Activated T-helper 9 cell treated with anti-CD3 and anti-CD28 coated beads, Interleukin-2, amount 50 U/mL, for 16 hours (primary cell): Measurements from ENCODE around the gene AHNAK.

Source experiments
- DNase-seq: peaks from one replicate; pipeline ENCODE4 v3.0.0-alpha.2; 2020; ENCODE audit warnings: low read depth

Gene AHNAK

DNA sequence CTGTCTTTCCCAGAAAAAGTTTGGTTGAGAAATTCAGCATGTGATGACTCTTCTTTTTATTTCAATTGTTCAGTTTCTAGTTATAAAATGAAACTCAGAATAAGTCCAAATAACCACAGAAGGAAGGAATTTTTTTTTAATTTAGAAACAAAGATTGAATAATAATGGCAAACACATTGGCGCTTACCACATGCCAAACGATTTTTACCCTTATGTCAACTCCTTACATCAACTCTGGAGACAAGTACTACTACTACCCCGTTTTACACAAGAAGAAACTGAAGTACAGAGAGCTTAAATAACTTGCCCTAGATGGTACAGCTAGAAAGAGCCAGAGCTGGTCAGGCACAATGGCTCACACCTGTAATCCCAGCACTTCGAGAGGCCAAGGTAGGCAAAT, 52.4 kb downstream of the AHNAK start:
- DNase-seq, result no peak

DNA sequence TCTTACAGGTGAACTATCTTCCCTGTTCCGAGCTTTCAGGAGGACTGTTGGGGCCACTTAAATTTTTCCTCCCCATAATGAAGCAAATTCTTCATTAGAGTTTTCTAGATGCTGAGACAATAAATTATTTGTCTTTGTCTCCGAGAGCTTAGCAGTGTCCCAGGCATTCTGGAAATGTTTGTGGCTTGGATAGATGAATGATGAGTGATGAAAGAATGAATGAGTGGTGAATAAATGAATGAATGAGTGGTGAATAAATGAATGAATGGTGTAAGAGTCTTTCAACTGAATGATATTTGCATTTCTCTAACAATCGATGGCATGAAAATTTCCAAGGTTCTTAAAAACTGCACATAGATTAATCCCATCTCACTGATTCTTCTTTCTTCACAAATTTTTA, 52.8 kb downstream of the AHNAK start:
- no peak for DNase-seq

DNA sequence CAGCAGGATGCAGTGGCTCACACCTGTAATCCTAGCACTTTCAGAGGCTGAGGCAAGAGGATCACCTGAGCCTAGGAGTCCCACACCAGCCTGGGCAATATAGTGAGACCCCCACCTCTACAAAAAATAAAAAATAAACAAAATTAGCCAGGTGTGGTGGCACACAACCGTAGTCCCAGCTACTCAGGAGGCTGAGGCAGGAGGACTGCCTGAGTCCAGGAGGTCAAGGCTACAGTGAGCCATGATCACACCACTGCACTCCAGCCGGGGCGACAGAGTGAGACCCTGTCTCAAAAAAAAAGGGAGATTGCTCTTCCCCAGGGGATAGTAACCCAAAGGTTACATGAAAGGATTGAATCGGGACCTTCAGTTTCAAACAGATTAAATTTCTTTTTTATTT, 54.0 kb downstream of the AHNAK start:
- DNase-seq, result no peak

DNA sequence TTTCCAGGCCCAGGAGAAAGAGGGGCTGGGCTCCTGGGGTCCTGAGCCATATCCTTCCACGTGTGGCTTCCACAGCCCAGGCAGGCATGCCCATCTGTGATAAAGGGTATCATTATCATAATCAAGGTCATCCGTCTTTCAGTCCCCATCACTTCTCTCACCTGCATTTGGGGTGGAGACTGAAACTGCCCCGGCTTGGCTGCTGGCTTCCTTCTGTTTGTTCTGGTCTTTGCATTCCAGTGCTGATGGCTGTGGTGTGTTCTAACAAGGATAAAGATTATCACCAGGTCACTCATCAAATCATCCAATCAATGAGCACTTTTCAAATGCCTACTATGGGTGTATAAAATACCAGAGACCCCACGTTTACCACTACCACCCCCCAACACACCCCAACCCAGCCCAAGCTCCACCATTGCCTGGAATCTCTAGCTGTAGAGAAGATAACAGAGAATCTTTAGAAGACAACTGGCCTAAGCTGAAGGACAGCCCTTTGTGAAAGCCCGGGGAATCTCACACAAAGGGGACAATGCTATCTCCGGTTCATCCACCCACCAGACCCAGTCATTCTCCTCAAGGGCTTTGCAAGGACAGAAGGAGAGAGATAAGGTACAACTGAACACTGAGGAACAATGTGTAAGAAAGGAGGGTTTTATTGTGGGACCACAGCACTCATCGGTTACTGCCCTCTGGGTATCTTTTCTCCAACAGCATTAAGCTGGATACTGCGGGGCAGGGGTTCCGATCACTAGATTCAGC, 54.9 kb downstream of the AHNAK start:
- DNase-seq, result no peak

DNA sequence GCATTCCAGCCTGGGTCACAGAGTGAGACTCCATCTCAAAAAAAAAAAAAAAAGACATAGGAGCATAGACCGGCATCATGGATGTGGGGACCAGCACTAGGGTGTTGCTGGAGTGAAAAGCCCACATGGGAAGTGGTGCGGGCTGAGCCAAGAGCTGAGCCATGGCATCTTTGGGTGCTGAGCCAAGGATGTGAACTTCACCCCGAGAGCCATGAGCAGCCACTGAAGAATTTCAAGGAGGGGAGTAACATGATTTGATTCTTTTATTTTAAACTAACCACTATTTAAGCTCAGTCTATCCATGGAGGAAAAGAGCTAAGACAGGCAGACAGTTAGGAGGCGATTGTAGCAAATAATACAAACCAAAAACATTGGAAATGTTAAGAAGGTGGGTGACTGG, 57.4 kb downstream of the AHNAK start:
- DNase-seq, result no peak

DNA sequence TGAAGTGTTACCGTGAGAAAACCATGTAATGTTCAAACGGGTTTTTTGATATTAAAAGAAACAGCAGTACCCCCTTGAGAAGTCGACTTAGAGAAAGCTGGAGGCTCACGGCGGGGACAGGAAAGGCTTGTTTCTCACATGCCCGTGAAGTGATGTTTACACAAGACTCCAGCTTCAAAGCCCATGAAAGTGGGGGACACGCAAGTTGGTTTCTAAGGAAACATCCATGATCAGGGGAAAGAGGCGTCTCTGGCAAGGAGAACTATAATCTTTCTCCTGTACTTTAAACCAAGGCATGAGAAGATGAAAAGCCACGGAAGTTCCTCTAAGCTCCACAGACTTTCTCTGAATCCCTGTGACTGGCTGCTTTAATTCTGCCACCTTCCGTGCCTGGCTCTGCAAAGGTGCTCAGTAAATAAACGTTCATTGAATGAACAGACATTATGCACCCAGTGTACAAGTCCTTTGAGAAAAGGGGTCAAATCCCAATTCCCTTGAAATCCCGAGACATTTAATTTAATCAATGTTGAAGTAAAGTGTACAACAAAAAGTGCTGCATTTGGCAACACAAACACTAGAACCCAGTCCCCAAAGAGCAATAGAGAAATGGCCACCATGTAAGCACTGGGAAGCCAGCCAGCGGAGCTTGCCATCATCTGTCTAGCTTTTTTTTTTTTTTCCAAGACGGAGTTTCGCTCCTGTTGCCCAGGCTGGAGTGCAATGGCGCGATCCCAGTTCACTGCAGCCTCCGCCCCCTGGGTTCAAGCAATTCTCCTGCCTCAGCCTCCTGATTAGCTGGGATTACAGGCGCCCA, 58.7 kb downstream of the AHNAK start:
- no peak for DNase-seq

DNA sequence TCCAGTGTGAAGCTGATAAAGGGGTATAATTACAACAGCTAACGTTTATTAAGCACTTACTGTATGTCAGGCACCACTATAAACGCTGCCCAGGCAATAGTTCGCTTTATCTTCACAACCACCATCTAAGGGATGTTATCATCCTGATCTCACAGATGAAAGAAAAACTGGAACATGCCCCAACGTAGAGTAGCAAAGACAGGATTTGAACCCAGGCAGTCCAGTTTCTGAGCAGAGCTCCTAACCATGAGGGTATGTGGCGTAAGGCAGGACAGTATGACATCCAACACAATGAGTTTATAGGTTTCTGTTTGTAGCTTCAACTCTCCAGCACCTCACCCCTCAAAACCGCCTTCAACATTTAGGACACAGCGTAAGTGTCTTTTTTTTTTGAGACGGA, 59.5 kb downstream of the AHNAK start:
- no peak for DNase-seq

DNA sequence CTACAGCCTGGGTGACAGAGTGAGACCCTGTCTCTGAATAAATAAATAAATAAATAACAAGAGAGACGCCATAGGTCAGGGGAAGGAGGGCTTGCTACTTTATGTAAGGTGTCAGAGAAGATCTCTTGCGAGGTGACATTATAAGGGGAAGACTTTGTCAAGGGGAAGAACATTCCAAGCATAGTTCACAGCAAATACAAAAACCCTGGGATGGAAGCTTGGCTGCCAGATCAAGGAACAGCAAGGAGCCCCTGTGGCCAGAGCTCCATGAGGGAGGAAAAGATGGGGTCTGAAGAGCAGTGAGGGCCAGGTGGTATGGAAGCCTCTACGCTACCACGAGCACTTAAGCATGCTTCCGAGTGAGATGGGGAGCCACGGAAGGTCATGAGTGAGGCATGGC, 62.3 kb downstream of the AHNAK start:
- no peak for DNase-seq

DNA sequence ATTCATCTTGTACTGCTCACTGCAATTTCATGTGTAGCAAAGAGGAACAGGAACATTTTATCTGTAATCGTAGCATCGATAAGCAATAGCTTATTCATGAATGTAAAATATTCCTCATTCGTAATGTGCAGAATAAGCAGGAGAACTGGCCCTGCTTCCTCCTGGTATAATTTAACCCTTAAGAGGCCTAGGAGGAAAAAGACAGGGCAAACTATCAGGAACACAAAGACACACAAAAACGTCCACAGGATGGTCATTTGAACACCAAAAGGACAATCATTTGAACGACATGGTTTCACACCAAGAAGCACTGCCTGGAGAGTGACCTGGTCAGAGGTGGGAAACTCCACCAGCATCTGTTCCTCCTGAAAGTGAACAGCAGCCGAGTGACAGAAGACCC, 63.9 kb downstream of the AHNAK start:
- DNase-seq, result no peak

DNA sequence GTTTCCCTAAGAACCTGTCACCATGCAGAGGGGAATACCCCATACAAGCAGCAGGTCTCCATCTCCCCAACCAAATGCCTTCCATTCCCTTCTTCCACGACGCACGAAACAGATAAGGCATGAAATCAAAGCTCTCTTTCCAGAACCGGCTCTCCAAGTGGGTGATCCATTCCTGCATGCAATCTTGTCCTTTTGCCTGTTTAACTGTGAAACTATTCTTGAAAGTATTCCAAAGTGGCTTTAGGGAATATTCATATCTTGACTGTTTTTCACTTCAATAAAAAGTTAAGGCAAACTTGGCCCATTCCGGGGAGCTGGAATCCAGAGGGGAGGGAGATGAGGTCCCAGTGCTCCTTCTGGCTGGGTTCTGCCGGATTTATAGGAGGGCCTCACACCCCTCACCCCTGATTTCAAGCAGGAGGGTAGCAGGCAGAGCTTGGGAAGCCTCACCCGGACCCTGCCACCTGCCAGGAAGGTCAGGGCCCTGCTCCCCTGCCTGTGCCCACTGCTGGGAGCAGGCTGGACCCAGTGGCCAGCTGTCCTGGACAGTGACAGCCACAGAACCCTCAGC, 66.9 kb downstream of the AHNAK start:
- no peak for DNase-seq

DNA sequence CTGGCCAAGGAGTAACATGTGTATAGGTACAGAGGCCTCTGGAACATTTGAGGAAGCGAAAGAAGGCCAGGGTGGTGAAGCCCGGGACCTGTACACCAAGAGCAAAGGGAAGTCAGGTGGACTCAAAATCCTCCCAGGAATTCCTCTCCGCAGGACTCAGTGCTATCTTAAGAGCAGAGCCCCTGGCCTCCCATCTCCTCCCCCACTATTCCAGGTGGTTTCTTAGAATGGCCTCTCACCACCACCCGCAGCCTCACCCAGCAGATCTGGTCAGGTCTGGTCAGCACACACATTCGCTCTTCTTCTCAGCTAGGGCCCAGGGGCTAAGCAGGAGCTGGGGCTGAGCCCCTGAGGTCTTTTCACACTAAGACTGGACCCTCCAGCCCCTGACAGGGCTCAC, 68.7 kb downstream of the AHNAK start:
- no peak for DNase-seq

DNA sequence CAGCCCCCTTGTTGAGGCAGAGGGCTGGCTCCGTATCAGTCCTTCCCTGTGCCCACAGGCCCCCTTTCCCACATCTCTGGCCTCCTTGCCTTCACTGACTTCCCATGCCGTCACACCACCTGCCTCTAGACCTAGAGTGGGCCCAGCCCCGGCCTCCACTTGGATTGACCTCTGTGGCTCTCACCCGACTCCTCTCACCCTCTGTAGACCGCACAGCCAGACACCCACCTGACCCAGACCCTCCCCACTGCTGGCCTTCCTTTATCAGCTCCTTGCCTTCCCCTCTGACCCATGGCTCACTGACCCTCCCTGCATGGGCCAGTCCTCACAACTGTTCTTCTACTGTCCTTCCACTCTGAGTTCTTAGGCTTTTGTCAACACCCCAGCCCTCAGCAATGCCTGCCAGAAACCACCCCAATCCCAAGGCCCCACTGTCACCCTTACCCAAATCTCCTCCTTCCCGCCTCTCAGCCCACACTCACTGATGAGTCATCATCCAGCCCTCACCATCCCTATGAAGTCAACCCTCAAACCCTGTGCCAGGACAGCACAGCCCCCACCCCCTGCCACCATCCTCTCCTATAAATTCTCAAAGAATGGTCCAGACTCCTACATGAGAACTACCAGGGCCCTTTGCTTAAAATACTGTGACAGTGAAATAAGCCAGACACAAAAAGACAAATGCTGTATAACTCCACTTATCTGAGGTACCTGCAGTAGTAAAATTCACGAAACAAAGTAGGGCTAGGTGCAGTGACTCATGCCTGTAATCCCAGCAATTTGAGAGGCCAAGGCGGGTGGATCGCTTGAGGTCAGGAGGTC, 74.3 kb downstream of the AHNAK start:
- DNase-seq, result no peak

DNA sequence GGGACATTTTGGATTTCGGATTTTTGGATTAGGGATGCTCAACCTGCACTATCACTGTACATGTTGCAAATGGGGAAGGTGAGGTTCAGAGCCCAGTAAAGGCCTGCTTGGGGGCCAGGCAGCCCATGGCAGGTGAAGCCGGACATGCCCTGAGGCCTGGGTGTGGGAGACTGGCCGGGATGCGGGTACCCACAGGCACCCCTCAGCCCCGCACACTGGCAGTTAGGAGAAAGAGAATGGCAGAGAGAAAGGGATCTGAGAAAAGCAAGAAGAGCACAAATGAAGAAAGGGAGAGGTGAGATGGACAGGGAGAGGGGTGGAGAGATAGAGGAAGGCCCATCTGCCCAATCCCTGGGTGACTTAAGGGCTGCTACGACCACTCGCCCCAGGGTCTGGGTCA, 75.0 kb downstream of the AHNAK start:
- DNase-seq, result no peak

DNA sequence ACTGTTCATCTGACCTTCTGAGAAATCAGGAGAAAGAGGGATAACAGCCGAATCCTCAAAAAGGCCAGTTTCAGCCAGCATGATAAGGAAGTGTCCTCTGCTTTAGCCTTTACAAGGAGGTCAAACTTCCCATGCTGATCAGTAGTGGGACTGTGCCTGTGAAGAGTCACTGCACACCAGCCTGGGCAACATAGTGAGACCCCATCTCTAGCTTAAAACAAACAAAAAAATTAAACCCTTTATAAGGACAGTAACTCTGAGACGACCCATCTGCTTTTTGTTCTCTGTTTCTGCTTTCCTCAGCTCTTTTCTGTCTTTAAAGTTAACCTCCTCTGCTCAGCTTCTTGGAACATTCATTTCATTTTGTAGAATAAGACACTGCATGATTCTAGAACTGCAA, 78.0 kb downstream of the AHNAK start:
- DNase-seq, result no peak

DNA sequence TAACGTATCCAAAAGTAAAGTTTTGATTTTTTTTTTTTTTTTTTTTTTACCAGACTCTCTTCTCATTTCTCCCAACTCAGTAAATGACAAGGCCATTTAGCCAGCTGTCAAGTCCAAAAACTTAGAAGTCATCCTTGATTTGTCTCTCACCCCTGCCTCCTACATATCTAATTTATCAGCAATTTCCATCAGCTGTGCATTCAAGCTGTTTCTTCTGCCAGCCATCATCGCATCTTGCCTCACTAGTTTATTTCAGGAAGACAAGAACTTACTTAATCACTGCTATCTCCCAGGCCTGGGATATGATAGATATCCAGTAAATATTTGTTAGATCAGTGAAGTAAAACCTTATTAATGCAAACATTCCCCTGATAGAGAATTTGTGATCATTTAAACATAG, 80.2 kb downstream of the AHNAK start:
- no peak for DNase-seq

DNA sequence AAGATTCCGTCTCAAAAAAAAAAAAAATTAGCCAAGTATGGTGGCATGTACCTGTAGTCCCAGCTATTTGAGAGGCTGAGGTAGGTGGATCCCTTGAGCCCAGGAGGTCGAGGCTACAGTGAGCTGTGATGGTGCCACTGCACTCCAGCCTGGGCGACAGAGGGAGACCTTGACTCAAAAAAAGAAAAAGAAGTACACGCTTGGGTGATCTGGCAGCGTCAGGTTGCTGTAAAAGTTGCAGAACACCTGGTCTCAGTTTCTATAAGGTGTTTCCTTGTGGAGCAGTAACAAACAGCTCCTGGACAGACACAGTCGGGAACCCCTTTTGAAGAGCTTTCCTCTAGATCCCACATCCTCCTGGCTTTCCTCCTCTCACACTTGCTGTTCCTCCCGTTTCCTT, 82.0 kb downstream of the AHNAK start:
- no peak for DNase-seq

DNA sequence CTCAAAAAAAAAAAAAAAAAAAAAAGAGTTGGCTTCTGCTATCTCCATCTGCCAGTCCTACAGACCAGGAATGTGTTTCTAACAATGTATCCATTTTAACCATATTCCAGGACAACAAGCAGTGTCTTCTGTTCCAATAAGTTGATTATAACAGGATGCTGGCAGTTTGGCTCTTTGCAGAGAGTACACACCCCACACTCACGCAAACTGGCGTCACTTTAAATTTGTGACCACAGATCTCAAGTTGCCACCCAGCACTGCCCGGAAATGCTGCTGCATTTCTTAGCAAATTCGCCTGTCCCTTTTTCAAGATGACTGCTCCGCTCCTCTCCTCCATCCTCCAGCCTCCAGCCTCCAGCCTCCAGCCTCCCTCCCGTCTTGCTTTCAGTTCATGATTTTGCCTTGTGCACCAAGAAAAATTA, 83.5 kb downstream of the AHNAK start:
- no peak for DNase-seq

DNA sequence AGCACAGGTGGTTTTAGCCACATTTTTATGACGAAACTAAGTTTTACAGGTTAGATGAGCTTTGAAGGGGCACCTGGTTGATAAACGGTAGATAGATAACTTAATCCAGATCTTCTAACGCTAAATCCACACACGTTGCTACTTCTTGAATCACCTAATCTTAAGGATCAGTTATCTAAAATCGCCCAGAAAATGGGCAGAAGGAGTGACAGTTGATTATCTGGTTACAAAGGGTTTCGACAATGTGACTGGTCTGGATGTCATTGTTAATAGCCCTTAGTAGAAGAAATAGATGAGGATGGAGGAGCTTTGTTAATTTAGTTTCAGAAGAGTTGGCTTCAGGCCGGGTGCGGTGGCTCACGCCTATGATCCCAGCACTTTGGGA, 84.1 kb downstream of the AHNAK start:
- no peak for DNase-seq

DNA sequence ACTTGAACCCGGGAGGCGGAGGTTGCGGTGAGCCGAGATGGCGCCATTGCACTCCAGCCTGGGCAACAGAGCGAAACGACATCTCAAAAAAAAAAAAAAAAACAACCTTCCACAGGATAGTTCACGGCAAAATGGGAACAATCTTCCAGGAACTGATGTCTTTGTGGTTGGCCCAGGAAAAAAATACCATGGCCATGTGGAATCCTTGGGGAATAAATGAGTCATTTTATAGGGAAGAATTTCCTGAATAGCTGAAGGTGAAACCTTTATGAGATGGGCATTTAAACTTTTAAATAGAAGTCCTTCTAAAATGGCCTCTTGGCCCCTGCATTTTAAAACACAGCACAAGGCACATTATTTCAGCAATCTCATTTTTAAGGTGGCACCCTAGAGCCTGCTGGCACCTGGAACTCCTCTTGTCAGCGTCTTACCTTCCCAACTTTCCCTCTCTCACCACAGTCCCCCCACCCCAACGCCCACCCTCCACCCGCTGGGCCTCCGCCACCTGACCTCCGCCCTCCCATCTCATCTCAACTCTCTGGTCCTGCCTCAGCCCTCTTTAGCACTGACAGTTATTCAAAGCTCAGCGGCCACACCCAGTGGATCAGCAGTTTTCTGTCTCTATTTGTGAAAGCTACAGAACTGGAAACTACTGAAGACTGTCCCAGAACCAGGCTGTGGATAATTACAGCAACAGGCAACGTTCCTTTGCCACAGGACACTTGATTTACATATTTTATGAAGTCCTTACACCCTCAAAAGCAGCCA, 84.7 kb downstream of the AHNAK start:
- DNase-seq, result no peak

DNA sequence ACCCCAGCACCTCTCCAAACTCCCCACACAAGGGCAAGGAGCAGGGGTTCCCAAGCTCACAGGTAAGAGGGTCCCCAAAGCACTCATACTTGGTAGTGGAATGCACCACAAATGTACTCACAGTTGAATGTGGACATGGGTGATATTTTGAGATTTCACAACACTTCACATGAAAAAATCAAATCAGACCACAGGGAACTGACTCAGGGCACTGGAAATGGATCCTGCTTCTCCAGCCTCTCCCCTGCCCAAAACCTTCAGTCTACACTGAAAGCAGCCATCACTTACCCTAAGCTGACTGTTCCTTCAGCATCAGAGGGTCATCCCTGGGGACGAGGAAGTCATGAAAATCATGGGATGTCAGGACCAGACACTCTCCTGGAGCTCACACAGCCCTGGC, 87.5 kb downstream of the AHNAK start:
- no peak for DNase-seq

DNA sequence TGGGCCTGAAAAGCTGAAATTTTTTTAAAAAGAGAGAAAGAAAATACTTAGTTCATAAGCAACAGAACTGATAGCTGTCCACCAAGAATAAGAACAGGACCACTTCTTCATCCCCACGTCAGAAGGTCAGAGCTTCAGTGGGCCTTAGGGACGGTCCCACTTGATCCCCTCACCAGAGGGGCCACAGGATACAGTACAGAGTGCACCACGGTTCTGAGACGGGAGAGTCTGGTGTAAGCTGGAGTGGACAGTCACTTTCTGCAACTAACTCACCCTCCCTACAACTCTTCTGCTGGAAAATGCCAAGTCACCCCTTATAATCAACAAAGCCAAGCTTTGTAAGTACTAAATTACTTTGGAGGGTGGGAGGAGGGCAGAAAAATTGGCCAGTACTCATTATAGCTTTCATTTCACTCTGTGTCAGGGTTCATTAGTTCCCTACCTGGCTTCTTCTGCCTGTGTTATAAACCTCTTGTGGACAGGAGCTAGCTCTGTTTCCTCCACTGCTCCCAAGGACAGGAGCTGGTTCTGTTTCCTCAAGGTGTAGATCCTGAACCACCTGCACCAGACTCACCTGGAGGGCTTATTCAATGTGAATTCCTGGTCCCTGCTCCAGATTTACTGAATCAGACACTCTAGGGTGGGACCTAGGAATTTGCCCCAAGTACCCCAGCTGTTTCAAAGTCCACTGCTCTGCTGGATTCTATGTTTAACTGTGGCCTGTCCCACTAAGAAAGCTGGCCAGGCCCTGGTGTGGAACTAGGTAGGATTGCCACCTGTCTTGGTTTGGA, 88.2 kb downstream of the AHNAK start:
- DNase-seq, result no peak
